ENCODE measurements around the gene HOXD4.

GRCh38 chr2:176171351-176172006, 20.1 kb downstream of the HOXD4 start:
- TF ChIP-seq EP300 (IDR thresholded peaks at IDR 0.05) (no peak), POLR2A (IDR thresholded peaks at IDR 0.05) (no peak)
